MM.1S (cell line): ENCODE measurements around the gene AKAP13.

ENCODE experiments used
- CTCF ChIP-seq: fragments of 300-600 bp; sonication (generic); IDR thresholded peaks from 2 replicates; pipeline ENCODE4 v1.5.1; 2016; ENCODE audit warnings: antibody characterized with exemption, low read length, mixed read lengths
- EZH2 ChIP-seq: fragments of 300-600 bp; sonication (generic); optimal IDR thresholded peaks from 2 replicates; pipeline ENCODE3; 2017; ENCODE audit warnings: low read depth, mild to moderate bottlenecking, antibody characterized with exemption, low read length, mixed read lengths
- EZH2phosphoT487 ChIP-seq: fragments of 300-600 bp; sonication (generic); IDR thresholded peaks from 2 replicates; pipeline ENCODE4 v1.6.1; 2018; ENCODE audit warnings: antibody characterized with exemption, low read length

DNA sequence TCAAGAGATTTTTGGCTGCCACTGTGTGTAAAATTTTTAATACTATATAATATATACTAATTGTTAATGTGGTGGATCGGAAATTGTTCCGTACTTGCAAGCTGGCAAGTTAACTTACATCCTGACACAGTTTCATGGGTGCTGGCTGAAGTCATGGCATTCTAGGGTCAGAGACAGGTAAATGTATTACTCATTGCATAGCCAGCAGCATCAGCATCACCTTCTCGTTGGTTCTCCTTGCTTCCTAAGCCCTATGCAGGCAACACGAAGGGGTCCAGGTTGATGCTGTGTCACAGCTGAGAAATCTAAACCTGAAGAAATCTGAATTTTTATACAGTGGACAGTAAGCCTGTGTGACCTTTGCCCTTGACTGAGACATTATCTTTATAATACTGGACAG is 251.6 kb downstream of the AKAP13 start:
- no peak for TF ChIP-seq CTCF
- no peak for TF ChIP-seq EZH2phosphoT487
- no peak for TF ChIP-seq EZH2
